Measurements from ENCODE around the gene SLC38A3.
"Not testable (repeated sequence)": the region's sequence is repeated elsewhere in the genome, so short reads cannot be mapped to it uniquely, and the experiment has no call there.

Gene SLC38A3

GRCh38 chr3:50205413-50206276 lies 574 bp downstream of the SLC38A3 start:
- peak; percentile 89 for DNase-seq
- no peaks in the 10 kb centered on the region; the same call in 1 of the 2 replicates for H3K36me3 ChIP-seq
- no peaks in the 10 kb centered on the region for H3K27me3 ChIP-seq (ENCODE audit: insufficient read depth, low read depth, severe bottlenecking)
- peak overlapping the region; percentile 83 for H3K27ac ChIP-seq
- H3K4me3 ChIP-seq (ENCODE audit: low read depth, low read length) = peak overlapping the region; percentile 81
- TF ChIP-seq, protein P1, sequence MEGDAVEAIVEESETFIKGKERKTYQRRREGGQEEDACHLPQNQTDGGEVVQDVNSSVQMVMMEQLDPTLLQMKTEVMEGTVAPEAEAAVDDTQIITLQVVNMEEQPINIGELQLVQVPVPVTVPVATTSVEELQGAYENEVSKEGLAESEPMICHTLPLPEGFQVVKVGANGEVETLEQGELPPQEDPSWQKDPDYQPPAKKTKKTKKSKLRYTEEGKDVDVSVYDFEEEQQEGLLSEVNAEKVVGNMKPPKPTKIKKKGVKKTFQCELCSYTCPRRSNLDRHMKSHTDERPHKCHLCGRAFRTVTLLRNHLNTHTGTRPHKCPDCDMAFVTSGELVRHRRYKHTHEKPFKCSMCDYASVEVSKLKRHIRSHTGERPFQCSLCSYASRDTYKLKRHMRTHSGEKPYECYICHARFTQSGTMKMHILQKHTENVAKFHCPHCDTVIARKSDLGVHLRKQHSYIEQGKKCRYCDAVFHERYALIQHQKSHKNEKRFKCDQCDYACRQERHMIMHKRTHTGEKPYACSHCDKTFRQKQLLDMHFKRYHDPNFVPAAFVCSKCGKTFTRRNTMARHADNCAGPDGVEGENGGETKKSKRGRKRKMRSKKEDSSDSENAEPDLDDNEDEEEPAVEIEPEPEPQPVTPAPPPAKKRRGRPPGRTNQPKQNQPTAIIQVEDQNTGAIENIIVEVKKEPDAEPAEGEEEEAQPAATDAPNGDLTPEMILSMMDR (IDR thresholded peaks at IDR 0.05; ENCODE audit: low read depth, low read length) = no peak
- H3K9me3 ChIP-seq (ENCODE audit: severe bottlenecking) = no peaks in the 10 kb centered on the region

DNA sequence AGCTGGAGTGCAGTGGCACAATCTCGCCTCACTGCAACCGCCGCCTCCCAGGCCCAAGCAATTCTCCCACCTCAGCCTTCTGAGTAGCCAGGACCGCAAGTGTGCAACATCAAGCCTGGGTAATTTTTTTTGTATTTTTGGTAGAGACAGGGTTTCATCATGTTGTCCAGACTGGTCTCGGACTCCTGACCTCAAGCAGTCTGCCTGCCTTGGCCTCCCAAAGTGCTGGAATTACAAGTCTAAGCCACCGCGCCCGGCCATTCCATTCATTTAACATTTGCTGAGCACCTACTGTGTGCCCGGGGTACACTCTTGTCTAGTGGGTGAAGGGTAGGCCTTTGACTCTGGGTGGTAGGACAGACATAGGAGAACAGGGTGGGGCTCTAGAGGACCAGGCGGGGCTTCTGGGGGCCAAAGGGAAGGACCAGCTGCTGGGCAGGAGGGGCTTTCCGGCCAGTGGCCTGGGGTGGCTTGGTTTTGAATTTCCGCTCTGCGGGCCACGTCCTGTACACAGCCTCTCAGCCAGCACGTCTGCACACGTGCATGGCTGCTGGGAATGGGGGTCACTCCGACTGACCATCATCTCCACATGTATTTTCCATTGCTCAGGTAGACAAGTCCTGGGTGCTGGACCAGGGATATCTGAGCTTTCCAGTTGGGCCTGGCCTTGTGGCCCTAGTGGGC lies 2.4 kb downstream of the SLC38A3 start:
- Histone ChIP-seq H3K27me3 (ENCODE audit: insufficient read depth, low read depth, severe bottlenecking) (no peaks in the 10 kb centered on the region), H3K36me3 (no peaks in the 10 kb centered on the region; the same call in 1 of the 2 replicates), H3K9me3 (ENCODE audit: severe bottlenecking) (no peaks in the 10 kb centered on the region), H3K4me3 (ENCODE audit: low read depth, low read length) (no peak overlapping the region), H3K27ac (no peak overlapping the region; the same call in 1 of the 2 replicates)
- TF ChIP-seq, protein P1 (IDR thresholded peaks at IDR 0.05; ENCODE audit: low read depth, low read length) = no peak
- peak; percentile 6 for DNase-seq

DNA sequence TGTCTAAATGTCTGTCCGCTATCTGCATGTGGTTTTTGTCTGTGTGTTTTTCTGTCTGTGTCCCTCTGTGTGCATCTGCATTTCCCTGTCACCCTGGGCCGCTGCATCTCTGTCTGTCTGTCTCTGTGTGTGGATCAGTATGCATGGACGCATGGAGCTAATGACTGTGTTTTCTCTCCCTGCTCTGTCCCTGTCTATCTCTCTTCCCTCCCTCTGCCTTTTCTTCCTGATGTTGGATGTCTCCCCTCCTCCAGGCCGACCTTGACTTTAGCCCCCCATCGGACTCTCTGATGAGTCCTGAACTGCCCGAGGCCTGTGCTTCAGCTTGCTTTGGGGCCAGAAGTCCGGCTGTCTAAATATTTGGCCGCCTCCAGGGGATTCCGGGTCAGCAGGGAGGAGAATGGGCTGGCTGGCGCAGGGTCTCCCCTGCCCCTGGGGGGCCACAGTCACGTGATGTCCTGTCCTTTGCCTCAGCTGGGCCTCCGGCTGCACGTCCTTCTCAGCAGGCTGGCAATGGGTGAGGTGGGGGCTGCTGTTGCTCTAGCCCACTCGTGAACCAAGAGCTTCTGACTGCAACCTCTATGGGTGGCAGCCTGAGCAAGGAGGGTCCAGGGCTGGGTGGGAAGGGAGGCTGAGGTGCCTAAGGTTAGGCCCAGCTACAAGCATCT lies 3.7 kb downstream of the SLC38A3 start:
- peak; percentile 7 for DNase-seq
- Histone ChIP-seq H3K9me3 (ENCODE audit: severe bottlenecking) (no peaks in the 10 kb centered on the region), H3K4me3 (ENCODE audit: low read depth, low read length) (no peak overlapping the region), H3K36me3 (no peaks in the 10 kb centered on the region; the same call in 1 of the 2 replicates), H3K27ac (peak overlapping the region; percentile 87), H3K27me3 (ENCODE audit: insufficient read depth, low read depth, severe bottlenecking) (no peaks in the 10 kb centered on the region)
- TF ChIP-seq, protein P1 (IDR thresholded peaks at IDR 0.05; ENCODE audit: low read depth, low read length) = no peak

- no peak for DNase-seq
- H3K36me3 ChIP-seq = peaks cover 9% of the 10 kb centered on the region; the same call in 1 of the 2 replicates
- no peaks in the 10 kb centered on the region for H3K9me3 ChIP-seq (ENCODE audit: severe bottlenecking)
- no peaks in the 10 kb centered on the region for H3K27me3 ChIP-seq (ENCODE audit: insufficient read depth, low read depth, severe bottlenecking)
- TF ChIP-seq, protein P1 (IDR thresholded peaks at IDR 0.05; ENCODE audit: low read depth, low read length) = no peak
- no peak overlapping the region for H3K4me3 ChIP-seq (ENCODE audit: low read depth, low read length)
- H3K27ac ChIP-seq = peak overlapping the region; percentile 87
These were observed 5.1 kb downstream of the SLC38A3 start for GRCh38 chr3:50210176-50210509.

- DNase-seq = peak; percentile 35
- Histone ChIP-seq H3K36me3 (peaks cover 13% of the 10 kb centered on the region; the same call in 1 of the 2 replicates), H3K27ac (peak overlapping the region; percentile 87), H3K9me3 (ENCODE audit: severe bottlenecking) (no peaks in the 10 kb centered on the region), H3K4me3 (ENCODE audit: low read depth, low read length) (no peak overlapping the region), H3K27me3 (ENCODE audit: insufficient read depth, low read depth, severe bottlenecking) (no peaks in the 10 kb centered on the region)
- TF ChIP-seq, protein P1 (IDR thresholded peaks at IDR 0.05; ENCODE audit: low read depth, low read length) = no peak
These were observed 5.7 kb downstream of the SLC38A3 start for GRCh38 chr3:50210510-50211367.

DNA sequence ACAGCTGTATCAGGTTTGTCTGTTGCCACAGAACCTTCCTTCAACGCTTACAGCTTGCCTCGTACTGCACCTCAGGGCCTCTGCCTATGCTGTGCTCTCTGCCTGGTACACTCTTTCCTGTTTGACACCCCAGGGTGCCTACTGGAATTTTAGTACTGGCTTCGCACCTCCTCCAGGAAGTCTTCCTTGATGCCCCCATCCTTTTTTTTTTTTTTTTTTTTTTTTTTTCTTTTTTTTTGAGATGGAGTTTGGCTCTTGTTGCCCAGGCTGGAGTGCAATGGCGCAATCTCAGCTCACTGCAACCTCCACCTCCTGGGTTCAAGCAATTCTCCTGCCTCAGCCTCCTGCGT lies 6.3 kb downstream of the SLC38A3 start:
- H3K27ac ChIP-seq = peak overlapping the region; percentile 87
- not testable (repeated sequence) for H3K9me3 ChIP-seq (ENCODE audit: severe bottlenecking); H3K27me3 ChIP-seq (ENCODE audit: insufficient read depth, low read depth, severe bottlenecking); H3K4me3 ChIP-seq (ENCODE audit: low read depth, low read length); DNase-seq
- peaks cover 17% of the 10 kb centered on the region for H3K36me3 ChIP-seq
